Measurements from ENCODE around the gene LIF.
"Not testable (repeated sequence)": the region's sequence is repeated elsewhere in the genome, so short reads cannot be mapped to it uniquely, and the experiment has no call there.

Gene LIF

DNA sequence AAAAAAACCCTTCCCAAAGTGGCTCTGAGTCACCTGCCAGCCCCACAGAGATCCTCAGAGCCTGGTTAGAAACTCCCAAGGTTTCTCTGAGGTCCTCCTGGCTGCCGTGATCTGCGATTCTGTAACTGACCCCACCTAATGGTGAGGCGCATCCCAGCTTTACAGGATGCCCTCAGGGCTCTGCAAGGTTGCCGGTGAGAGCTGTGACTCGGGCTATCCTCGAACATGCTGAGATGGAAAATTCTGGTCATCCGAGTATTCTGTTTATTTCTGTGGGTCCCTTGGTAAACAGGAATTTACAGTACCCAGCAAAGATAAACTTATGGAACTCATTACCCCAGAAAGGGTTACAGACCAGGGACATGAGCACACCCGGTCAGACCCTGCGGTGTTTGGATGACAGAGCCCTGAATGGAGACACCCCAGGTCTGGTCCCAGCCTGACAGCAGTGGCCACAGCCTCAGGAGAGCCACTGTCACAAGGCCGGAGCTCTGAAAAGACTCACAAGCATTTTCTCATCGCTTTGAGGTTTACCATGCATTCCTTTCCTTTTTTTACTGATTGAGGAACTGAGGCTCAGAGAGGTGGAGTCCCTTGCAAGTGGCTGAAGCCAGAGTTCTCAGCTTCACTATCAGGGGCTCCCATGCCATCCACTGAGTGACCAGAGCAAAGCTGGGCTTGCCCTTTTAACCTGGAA, 22.2 kb downstream of the LIF start:
- DNase-seq (ENCODE audit: low spot score) = no peak

DNA sequence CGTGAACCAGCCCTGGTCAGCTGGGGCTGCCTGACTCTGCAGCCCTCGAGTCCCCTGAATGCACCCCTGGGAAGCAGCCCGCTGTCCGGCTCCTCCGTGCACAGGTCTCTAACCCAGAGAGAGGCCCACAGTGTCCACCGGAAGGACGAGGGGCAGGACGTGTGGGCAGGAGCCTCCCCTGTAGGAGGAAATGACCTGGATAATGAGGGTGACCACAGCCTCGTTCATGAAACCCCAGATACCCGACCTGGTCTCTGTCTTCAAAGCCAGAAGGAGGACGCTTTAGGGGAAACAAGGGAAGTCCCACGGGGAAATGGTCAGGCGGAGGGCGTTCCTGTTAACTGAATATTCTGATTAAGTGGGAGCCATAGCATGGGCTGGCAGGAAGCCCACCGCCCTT, 23.3 kb downstream of the LIF start:
- DNase-seq (ENCODE audit: low spot score) = no peak

DNA sequence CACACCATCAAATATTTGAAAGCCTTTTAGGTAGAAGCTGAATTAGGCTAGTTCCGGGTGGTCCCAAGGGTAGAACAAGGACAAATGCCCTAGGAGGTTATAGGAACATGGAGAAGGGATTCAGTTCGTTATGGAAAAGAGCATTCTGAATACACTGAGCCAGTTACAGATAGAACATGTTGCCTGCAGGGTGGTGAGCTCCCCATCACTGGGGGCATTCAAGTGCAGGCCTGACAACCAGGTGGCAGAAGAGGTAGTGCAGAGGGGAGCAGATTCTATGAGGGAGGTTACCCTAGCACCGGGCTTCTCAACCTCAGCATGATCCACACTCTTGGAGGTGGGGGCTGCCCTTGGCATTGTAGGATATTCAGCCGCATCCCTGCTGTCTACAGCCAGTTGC, 24.2 kb downstream of the LIF start:
- no peak for DNase-seq (ENCODE audit: low spot score)

DNA sequence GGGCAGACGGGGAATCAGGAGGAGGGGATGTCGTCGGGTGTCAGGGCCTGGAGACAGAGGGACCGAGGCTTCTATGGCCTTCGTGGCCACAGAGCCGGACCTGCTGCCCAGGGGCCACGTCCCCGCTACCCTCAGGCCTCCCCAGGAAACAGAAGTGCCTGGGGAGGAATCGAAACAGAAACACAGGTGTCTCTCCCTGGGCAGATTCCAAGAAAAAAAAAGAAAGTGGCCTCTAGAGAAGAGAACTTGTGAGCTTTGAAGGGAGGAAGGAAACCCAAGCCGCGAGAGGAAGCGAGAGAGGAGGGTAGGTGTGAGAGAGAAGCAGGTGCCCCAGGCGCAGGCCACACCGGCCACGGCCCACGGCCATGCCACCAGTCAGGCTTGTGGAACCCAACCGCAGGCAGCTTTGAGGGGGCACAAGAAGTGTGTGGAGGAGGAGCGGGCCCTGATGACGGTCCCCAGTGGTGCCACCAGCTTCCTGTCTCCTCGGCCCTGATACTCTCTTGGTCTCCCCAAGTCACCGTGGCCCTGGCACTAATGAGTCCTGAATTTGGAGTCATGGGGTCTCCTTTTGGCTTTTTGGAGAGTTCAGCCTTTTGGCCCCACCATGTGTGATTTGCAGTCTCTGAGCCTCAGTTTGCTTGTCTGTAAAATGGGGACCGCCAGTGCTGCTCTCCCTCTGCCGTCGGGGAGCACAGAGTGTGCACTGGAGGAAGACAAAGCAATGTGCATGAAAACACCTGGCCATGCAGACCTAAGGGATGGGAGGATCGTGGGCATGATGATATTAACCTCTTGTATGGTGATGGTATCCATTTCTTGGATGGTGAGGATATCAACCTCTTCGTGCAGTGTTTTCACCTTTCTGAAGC, 25.2 kb downstream of the LIF start:
- no peak for DNase-seq (ENCODE audit: low spot score)

DNA sequence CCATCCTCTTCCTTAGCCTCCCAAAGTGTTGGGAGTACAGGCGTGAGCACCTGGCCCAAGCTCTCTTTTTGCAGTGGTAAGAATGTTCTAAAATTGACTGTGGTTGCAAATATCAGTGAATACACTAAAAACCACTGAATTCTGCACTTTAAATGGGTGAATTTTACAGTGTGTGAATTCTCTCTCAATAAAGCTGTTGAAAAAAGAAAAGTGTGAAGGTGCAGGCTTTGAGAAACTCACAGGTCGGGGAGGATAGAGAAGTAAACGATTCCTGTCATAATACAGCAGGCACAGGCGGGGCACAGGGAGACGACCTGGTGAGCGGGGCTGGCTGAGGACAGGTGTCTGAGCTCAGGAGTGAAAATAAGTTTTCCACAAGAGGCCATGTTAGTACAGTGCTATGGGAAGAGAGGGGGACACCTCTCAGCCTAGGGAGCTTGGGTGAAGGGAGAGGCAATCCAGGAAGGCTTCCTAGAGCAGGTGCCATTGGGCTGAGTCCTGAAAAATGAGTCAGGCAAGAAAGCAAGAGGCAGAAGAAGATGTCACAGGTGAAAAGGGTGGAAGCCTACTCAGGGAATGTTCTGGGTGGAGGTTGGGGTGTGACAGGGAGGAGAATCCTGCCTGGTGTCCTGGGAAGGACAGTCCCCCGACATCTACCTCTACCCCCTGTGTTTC, 26.1 kb downstream of the LIF start:
- no peak for DNase-seq (ENCODE audit: low spot score)

DNA sequence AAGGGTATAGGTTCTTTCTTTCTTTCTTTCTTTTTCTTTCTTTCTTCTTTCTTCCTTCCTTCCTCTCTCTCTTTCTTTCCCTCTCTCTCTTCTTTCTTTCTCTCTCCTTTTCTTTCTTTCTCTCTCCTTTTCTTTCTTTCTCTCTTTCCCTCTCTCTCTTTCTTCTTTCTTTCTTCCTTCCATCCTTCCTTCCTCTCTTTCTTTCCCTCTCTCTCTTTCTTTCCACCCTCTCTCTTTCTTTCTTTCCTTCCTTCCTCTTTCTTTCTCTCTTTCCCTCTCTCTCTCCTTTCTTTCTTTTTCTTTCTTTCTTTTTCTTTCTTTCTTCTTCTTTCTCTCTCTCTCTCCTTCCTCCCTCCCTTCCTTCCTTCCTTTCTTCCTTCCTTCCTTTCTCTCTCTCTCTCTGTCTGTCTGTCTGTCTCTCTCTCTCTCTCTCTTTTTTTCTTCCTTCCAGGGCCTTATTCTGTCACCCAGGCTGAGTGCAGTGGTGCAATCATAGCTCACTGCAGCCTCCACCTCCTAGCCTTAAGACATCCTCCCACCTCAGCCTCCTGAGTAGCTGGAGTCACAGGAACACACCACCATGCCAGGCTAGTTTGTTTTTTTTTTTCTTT, 26.8 kb downstream of the LIF start:
- no peak for DNase-seq (ENCODE audit: low spot score)

DNA sequence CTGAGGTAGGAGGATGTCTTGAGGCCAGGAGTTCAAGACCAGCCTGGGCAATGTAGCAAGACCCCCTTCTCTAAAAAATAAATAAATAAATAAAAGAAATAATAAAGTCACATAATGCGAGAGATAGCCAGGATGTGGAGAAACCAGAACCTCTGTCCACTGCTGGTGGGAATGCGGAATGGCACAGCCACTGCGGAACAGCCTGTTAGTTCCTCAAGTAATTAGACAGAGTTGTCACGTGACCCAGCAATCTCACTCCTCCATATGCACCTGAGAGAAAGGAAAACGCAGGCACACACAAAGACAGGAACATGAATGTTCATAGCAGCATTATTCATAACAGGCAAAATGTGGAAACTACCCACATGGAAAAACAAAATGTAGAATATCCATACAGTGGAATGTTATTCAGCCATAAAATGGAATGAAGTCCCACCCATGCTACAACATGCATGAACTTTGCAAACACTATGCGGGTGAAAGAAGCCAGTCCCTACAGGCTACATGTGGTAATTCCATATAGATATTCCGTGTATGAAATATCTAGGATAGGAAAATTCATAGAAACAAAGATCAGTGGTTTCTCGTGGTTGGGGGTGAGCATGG, 27.4 kb downstream of the LIF start:
- DNase-seq (ENCODE audit: low spot score) = no peak

DNA sequence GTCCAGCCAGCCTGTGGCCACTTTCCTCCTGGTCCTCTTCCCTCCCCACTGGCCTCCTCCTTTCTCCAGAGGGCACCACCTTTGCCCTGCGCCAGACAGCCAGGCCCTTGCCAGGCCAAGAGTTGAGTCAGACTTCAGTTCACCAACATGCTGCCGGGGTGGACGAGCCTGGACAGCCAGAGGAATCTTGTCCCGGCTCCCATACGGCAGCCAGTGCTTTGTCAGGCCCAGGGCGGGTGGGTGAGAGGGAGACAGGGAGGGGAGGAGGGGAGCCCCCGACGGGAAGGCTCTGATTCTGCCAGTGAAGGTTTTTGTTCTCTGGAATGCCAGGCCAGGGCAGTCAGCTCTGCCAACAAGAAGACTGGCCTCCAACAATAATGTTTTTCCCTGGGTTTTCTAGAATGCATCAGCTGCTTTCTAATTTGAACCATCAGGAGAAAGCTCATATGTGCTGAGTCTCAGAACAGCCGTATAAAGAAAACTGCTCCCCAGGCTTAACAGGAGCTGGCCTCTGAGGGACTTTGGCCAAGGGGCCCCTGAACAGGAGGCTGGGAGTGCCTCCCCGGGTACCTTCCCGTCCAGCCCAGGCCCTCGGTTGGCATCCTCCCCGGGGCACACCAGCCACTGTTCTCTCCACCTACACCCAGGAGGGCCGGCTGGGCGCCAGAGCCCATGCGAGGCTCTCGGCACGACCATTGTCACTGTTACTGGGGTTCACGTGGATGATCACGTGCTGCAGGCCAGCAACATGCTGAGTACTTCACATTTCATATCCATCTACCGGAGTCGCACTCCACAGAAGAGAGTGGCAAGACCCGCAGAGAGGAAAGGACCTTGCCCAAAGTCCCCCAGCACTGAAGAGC, 28.6 kb downstream of the LIF start:
- DNase-seq (ENCODE audit: low spot score) = peak; percentile 39

DNA sequence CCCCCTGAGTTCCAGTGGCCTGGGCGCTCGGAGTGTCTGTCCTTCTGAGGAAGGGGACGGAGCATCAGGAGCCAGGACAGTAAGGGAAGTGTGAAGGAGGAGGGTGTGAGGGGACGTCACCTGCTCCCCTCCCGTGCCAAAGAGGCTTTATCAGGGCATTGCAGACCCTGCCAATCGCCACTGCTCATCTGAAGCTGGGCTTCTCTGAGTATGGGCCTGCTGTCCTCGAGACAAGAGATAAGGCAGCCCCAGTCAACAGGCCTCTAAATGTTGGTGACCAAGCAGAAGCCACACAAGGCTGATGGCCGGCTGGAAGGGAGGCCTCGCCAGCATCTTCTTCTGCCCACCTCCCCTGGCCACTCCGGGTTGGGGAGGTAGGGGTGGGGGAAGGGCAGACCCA, 29.8 kb downstream of the LIF start:
- no peak for DNase-seq (ENCODE audit: low spot score)

DNA sequence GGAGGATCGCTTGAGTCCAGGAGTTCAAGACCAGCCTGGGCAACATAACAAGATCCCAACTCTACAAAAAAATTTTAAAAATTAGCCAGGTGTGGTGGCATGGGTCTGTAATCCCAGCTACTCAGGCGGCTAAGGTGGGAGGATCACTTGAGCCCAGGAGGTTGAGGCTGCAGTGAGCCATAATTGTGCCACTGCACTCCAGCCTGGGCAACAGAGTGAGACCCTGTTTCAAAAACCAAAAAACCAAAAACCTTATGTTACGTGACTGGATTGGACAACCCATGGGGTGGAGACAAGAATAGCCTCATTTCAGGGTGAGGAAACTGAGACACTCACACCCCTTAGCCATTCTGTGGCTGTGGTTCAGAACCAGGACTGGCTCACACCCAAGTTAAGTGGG, 30.3 kb downstream of the LIF start:
- DNase-seq (ENCODE audit: low spot score) = not testable (repeated sequence)

DNA sequence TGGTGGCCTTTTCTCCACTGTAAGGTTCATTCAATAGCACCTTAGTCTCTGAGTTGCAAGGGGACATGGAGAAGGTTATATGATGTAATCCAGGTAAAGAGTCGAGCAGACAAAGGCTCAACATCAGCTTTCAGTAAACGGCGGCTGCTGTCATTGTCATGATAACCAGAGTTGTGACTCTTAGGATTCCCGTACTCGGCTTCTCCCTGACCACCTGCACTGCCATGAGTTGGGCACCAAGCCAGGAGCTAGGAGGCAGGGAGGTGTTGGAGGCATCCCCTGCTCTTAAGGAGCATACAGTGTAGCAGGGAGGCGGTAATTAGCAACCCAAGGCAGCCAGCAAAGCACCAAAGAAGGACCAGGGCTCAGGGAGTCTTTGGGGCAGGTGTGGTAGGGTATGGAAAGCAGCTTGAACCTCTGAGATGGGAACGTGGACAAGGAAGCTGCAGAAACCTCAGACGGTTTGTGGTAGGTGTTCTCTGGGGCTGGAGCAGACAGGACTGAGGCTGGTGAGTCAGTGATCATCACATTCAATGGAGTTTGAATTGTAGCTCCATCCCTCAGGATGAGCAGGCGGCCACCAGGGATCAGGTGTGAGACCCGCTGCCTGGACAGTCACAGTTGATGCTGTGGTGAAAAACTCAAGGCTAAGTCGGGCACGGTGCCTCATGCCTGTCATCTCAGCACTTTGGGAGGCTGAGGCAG, 31.7 kb downstream of the LIF start:
- DNase-seq (ENCODE audit: low spot score) = no peak

DNA sequence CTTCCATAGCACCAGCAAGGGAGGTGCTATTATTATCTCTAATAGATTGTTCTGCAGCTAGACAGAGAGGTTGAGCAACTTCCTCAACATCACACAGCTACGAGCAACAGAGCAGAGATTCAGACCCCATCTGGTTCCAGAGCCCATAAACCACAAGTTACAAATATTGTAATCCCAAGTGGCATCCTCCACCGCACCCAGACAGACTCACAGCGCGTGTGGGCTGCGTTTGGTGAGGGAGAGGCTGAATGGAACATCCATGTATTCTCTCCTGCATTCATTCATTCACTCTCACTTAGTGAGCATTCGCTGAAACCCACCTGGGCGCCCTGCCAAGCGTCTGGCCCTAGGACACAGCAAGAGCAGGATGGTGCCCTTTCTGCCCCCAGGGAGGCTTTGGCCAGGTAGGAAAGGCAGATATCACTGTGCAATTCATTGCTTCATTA, 33.5 kb downstream of the LIF start:
- DNase-seq (ENCODE audit: low spot score) = no peak

DNA sequence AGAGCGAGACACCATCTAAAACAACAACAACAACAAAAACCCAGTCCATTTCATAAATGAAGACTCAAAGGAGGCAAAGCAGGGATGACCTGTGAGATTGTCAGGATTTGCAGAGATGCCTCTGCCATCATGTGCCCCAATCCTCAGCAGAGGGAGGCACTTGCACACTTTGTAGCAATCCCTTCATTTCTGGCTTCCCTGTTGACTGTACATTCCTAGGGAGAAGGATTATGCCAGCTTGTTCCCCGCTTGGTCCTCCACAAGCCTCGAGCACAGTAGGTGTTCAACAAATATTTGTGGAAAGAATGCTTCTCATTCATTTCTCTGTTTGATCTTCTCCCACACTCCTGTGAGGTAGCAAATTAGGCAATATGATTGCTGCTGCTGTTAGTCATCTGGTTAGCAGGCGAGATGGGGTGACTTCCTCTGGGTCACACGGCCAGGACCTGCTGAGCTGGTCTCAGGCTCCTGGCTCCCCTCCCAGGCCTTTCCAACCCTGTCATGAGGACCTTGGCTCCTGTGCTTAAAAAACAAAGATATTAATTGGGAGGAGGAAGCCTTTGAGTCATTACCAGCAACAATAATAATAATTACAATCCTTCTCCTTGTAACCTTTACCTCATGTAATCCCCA, 34.1 kb downstream of the LIF start:
- DNase-seq (ENCODE audit: low spot score) = no peak

DNA sequence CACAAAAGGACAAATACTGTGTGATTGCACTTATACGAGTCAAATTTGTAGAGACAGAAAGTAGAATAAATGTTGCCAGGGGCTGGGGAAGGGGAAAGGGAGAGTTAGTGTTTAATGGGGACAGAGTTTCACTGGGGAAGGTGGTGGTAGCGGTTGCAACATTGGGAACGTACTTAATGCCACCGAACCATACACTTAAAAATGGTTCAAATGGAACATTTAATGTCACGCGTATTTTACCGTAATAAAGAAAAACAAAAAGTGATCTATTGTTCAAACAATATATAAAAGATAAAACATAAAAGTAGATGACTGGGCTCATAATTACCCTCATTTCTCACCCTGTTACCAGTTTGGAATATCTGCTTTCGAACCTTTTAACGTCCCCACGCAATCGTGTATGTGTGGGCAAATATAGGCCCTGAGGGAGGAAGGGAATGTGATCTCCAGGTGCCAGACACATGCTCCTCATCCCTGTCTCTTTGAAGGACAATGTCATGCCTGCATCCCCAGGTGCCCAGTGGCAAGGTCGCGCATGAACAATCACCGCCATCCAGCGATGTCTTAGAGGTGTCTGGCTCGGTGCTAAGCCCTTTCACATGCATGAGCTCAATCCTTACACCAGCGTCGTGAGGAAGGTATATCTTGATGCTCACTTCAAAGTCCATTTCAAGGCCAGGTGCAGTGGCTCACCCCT, 35.3 kb downstream of the LIF start:
- DNase-seq (ENCODE audit: low spot score) = no peak

DNA sequence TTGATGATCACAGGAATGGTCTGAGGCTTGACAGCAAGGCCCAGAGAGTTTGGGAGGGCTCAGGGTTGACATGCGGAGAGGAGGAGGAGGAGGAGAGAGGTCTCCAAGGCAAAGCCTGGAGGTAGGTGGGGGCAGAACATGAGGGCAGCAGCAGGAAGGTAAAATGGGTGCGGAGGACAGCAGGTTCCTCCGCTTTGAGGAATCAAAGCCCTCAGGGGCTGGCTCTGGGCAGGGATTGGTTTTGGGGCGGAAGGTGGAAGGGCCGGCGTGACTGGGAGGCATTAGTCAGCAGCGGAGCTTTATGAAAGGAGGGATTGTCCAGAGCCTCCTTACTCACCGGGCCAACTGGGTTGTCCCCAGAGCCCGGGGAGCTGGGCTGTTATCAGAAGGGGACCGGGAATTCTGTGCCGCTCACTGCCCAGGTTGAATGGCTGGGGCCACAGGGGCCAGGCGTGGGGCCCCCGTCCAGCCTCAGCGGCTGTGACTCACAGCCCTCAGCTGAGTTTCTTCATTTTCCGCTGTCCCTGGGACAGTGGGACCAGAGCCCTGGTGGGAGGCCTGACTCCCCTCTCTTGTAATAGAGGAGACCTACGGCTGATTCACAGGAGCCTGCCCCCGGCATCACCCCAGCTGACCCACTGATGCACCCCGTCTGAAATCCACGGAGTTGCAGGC, 36.2 kb downstream of the LIF start:
- peak; percentile 60 for DNase-seq (ENCODE audit: low spot score)

DNA sequence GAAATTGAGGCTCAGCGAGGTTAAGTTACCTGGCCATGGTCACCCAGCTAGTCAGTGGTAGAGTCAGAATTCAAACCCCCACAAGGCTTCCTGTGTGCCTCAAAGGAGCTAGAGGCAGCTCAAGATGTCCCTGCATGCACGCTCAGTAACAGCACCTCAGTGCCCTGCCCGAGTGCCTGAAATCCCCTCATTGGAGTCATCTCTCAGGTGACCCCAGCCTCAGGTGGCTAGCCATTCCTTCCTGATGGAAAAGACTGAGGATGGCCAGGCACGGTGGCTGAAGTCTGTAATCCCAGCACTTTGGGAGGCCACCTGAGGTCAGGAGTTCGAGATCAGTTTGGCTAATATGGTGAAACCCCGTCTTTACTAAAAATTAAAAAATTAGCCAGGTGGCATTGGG, 36.9 kb downstream of the LIF start:
- DNase-seq (ENCODE audit: low spot score) = no peak

DNA sequence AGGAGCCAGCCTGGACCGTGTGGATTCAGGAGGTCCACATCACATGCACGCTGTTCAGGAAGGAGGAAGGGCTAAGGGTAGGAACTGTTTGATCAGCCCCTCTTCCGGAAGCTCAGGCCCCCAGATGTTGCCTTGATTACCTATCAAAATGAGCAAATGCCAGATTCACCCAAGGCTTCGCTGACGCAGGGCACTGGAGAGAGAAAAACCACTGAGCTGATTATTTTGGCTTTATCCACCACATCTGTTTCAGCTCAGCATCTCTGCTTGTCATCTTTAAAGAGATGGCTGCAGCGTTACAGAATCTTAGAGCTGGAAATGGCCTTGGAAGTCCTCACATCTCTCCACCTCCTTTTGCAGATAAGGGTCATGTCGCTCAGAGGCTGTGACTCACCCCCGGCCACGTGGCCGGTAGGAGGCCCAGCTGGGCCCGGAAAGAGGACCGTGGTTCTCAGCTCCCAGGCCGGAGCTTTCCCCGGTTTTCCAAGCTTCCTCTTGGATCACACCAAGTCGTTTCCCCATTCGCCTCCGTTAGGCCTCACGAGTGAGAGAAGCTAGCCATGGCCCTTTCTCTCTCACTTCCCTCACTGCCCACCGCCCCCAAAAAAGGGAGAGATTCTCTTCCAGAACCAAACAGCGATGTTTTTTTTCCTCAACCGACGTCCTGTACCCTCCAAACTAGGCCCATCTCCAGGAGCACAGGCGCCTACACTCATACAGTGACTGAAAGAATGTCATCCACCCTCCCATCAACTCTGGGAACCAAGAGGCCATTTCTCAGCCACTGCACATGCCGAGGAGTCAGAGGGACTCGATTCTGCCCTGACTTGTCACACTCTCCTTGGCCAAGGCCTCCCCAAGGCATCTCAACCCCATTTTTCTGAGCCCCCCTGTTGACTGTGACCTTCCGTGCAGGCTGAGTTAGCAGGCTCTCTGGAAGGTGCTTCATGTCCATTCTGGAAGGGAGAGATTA, 37.6 kb downstream of the LIF start:
- no peak for DNase-seq (ENCODE audit: low spot score)

DNA sequence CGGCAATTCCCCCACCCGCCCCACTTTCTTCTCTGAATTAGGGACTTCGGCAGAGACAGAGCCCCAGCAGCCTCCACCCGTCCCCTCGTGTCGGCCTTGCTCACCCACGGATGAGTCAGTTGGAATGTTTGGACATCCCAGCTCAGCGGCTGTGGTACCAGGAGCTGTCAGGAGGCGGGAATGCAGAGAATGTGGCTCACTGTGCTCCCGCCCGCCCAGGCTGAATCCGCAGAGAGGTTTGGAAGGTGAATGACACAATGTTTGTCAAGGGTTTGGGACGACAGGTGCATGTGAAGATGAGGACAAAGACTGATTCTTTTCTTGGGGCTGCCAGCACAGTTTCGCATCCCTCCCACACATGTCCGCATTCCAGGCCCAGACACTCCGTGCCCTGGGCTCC, 39.6 kb downstream of the LIF start:
- DNase-seq (ENCODE audit: low spot score) = no peak
